ENCODE data around the gene SERPINA3.

DNA sequence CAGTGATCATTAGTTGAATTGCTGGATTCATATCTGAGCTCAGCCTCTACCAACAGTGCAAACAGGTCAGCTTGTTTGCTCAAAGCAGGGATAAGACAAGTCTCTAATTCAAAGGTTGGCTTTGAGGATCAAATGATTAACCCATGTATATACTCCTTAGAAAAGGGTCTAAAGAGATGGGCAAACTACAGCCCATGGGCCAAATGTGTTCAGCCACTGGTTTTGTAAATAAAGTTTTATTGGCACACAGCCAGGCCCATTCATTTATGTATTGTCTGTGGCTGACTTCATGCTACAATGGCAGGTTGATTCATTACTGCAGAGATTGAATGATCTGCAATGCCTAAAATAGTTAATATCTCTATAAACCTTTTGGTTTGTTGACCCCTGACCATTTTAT is 47.8 kb upstream of the SERPINA3 start:
- TF ChIP-seq, protein P1, sequence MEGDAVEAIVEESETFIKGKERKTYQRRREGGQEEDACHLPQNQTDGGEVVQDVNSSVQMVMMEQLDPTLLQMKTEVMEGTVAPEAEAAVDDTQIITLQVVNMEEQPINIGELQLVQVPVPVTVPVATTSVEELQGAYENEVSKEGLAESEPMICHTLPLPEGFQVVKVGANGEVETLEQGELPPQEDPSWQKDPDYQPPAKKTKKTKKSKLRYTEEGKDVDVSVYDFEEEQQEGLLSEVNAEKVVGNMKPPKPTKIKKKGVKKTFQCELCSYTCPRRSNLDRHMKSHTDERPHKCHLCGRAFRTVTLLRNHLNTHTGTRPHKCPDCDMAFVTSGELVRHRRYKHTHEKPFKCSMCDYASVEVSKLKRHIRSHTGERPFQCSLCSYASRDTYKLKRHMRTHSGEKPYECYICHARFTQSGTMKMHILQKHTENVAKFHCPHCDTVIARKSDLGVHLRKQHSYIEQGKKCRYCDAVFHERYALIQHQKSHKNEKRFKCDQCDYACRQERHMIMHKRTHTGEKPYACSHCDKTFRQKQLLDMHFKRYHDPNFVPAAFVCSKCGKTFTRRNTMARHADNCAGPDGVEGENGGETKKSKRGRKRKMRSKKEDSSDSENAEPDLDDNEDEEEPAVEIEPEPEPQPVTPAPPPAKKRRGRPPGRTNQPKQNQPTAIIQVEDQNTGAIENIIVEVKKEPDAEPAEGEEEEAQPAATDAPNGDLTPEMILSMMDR (conservative IDR thresholded peaks at IDR 0.05 in 1 of 2, IDR thresholded peaks at IDR 0.05 in 1 of 2; ENCODE audit: low read depth in 1 of 2, low read length in 2 of 2): no peak
- TF ChIP-seq EZH2 (IDR thresholded peaks at IDR 0.05; ENCODE audit: low read length, missing control alignments): no peak
